Right ventricle myocardium inferior (tissue), 1 donor: ENCODE data around the gene HECW1. TPM values are rescaled to one million over a fixed set of nuclear protein-coding genes. Genes with fewer than 3 reads are reported as not detected.

ENCODE experiments used
- ATAC-seq: fragments of 200-7000 bp; cut with Tn5 transposase; one replicate; pipeline ENCODE4 v1.9.1; 2020; ENCODE audit warnings: mild to moderate bottlenecking, moderate library complexity
- DNase-seq: peaks from one replicate; pipeline ENCODE4 v3.0.0; 2021; ENCODE audit errors: missing footprints
- intact Hi-C: fragments of 100-400 bp; cut with DNase I; formaldehyde crosslinking; loops from one replicate; pipeline ENCODE4 v1.11.0; 2022
- total RNA-seq: library from RNA; stranded (reverse); fragmentation: NEBNext Ultra II Directional; extraction: Animal tissue kit (Norgen Biotek cat#: 25700); gene quantifications from one replicate; pipeline ENCODE4 v1.2.1, GENCODE V29; 2021
- donor health status: DM: no; HTN: yes; CAD: no; lungs with severe emphysema.

The HECW1 gene
- total RNA-seq, 1 donor from 2014 or later, result not detected

DNA sequence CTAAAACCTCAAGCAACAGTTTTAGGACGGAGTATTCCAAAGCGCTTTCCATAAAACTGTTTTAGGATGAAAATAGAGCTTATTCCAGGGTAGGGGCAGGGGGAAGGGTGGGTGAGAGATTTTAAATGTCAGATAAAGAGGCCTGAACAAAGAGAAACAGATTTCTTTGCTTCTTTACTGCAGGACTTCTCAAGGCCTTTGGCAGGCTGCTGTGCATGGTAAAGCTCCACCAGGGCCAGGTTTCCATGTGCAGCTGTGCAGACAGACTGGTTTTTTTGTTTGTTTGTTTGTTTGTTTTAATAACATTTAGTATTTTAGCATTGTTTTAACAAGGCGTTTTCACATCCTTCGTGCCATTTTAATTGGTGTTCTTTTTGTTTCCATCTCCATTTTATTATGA is 26.3 kb downstream of the HECW1 start:
- no peak for ATAC-seq
- intact Hi-C loops, result no loop called here
- DNase-seq, result no peak

GRCh38 chr7:43139137-43139536 is 26.7 kb downstream of the HECW1 start:
- ATAC-seq (no peak), DNase-seq (no peak)
- intact Hi-C loops, result no loop called here

DNA sequence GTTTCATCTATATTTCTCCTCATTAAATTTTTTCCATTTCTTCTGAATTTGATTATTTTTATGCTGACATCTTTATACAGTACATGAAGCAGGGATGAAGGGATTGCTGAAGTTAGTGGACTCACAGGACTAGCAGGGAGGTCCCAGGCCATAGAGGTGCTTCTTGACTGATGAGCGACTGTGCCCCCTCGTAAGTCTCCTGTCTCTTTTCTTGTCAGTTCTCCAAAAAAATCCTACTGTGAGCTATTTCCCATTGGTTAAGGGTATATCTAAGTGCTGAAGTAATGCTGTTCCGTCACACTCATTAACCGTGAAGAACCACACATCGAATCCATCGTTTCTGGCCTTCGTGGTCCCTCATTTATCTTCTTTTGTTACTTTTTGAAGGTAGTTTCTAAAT is 27.7 kb downstream of the HECW1 start:
- ATAC-seq (no peak), DNase-seq (no peak)
- intact Hi-C loops, result no loop called here

DNA sequence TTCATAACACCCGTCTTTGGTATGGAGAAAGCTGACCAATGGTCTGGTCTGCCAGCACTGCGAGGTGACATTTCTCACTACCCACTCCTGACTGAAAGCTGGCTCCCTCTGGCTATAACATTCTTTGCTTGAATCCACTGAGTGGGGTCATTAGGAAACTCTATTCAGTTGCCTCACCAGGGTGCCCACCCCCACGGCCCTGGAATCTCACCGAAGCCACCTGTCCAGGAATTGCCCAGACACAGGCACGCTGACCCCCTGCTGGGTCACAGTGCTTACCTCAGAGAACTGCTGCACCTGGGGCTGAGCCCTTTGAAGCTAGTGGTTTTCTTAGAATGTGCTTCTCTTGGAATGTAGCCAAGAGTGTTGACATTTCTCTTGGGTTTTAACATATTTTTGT is 28.6 kb downstream of the HECW1 start:
- DNase-seq (no peak), ATAC-seq (no peak)
- intact Hi-C loops, result no loop called here

DNA sequence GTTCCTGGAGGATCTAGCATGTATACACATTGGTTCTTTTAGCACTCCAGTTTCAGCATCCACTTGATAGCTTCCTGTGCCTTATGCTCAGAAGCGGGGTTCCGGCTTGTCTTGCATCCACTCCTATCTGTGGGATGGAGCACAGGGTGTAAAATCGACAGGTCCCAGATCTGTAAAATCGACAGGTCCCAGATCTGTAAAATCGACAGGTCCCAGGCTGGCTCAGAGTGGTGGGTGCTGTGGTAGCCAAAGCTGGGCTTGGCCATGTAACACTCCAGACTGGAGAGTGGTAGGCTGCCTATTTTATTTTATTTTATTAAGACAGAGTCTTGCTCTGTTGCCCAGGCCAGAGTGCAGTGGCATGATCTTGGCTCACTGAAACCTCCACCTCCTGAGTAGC is 30.3 kb downstream of the HECW1 start:
- intact Hi-C loops, result no loop called here
- DNase-seq, result no peak
- no peak for ATAC-seq

DNA sequence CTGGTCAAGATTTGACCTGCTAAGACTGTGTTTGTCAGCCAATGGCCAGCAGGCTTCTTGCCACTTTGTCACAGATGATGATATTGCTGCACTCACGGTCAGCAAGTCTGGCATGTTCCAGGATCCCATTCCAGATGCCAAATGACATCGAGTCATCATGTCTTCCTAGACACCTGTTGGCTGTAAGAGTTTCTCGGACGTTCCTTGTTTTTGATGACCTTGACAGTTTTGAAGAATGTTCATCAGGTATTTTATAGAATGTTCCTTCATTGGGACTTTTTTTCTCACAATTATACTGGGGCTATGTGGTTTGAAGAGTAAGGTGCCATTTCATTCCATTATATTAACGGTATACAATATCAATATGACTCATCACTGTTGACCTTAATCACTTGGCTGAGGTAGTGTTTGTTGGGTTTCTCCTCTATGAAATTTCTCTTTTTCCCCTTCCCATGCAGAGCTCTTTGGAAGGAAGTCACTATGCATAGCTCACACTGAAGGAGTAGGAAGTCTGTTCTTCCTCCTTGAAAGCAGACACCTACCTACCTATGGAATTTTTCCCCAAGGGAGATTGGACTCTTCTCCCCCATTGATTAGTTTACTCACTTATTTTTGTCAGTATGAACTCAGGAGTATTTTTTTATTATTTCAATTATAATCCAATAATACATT is 31.6 kb downstream of the HECW1 start:
- ATAC-seq, result no peak
- DNase-seq, result no peak
- intact Hi-C loops, result no loop called here

- intact Hi-C loops, result no loop called here
- ATAC-seq (no peak), DNase-seq (no peak)
These were observed 35.8 kb downstream of the HECW1 start for GRCh38 chr7:43148161-43148731.

GRCh38 chr7:43151076-43151475 is 38.6 kb downstream of the HECW1 start:
- DNase-seq (no peak), ATAC-seq (no peak)
- intact Hi-C loops, result no loop called here

GRCh38 chr7:43152696-43153095 is 40.2 kb downstream of the HECW1 start:
- DNase-seq (no peak), ATAC-seq (no peak)
- intact Hi-C loops, result no loop called here

- intact Hi-C loops, result no loop called here
- ATAC-seq (no peak), DNase-seq (no peak)
These were observed 43.2 kb downstream of the HECW1 start for GRCh38 chr7:43155636-43156035.

- DNase-seq (no peak), ATAC-seq (no peak)
- intact Hi-C loops, result no loop called here
These were observed 51.4 kb downstream of the HECW1 start for GRCh38 chr7:43163885-43164284.

DNA sequence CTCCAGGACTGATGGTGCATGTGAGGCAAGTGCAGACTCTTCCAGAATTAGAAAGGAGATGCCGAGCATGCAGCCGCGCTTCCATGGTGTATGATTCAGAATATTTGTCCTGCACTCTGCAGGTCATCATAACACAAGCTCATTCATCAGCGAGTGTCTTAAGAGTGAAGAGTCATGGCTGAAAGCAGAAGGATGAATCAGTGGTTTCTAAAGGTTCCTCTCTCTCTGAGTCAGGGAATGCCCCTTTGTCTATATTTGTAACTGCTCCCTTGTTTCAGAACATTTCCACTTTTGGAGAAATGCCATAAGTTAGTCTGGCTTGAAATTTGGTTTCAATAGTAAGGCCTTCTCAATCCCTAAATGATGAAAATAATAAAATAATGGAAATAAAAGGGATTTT is 52.3 kb downstream of the HECW1 start:
- DNase-seq (no peak), ATAC-seq (no peak)
- intact Hi-C loops, result no loop called here

DNA sequence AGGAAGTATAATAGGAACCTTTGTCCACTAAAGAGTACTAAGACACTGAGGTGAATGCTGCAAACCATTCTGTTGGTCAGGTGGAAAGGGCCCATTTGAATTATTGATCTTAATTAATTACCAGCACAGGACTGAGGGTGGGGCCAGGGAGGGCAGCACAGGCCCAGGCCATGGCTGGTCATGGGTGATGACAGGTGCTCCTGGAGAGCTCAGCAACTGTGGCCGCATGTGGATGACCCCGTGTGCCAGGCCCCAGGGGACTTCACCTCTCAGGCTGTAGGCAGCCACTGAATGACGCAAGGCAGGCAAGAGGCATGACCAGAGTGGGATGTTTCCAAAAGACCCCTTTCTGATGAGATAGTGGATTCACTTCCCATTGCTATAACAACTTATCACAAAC is 54.2 kb downstream of the HECW1 start:
- DNase-seq (no peak), ATAC-seq (no peak)
- intact Hi-C loops, result no loop called here

- intact Hi-C loops, result no loop called here
- ATAC-seq (no peak), DNase-seq (no peak)
These were observed 56.6 kb downstream of the HECW1 start for GRCh38 chr7:43169076-43169475.

DNA sequence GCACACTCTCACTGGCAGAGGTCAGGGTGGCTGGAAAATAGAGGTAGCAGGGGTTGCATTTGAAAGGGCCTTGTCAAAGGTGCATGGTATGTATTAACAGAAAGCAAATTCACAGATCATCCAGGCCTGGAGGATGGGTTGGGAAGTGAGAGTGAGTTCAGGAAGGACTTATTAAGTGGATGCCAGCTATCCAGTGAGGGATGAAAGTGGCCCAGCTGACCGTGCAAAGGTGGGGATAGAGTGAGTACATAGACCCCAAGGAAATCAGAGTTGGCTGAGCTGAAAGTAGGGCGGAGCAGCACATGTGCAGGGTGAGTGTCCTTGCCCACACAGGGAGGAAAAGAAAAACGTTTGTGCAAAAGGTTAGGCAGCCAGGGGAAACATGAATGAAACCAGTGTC is 58.1 kb downstream of the HECW1 start:
- ATAC-seq (no peak), DNase-seq (no peak)
- intact Hi-C loops, result no loop called here

DNA sequence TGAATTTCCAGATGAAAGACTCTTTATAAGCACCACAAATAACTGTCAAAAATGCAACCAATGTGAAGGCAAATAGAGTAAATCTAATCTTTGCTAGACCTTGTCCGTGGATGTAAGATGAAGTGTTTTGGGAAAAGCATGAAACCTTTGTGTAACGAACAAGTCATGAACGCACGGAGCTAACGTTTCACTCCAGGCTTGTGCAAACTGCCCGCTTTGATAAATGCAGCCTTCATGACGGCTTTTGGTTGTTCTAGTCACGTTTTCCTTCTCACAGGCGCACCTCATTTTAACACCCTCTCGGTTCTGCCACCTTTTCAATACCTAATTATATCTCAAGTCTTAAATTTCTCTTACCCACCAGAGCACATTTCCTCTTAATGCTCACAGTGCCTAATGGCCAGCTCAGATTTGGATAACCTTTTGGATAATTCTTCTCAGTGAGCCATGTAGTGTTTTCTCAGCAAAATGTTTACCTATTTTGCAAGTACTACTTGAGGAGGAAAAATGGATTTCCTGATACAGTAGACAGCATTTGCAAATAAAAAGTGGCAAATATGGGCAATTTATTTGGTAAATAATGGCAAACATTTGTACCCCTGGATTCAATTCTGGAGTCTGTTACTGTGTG is 63.2 kb downstream of the HECW1 start:
- intact Hi-C loops, result no loop called here
- ATAC-seq (no peak), DNase-seq (no peak)

- ATAC-seq, result no peak
- no peak for DNase-seq
- intact Hi-C loops, result no loop called here
These were observed 66.9 kb downstream of the HECW1 start for GRCh38 chr7:43179393-43179792.

GRCh38 chr7:43192806-43193460 is 80.5 kb downstream of the HECW1 start:
- ATAC-seq (no peak), DNase-seq (no peak)
- intact Hi-C loops, result no loop called here

- ATAC-seq (no peak), DNase-seq (no peak)
- intact Hi-C loops, result no loop called here
These were observed 81.4 kb downstream of the HECW1 start for GRCh38 chr7:43193893-43194292.

DNA sequence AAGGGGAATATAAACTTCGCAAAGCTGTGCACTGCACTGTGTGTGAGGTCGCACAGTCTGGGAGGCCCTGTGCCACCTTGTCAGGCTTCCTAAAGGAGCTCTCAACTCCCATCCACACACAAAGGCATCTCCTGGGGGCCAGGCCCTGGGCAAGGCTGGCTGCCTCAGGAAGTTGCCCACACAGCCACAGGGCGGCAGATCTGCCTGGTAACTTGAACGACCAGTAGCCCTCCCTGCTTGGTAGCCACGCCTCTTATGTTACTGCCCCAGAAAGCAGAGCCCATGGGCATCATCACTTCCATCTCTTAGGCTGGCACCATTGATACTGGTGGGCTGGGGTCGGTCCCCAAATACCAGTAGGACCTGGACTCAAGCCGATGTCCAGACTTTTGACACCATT is 82.8 kb downstream of the HECW1 start:
- ATAC-seq, result no peak
- no peak for DNase-seq
- intact Hi-C loops, result no loop called here
